Lower lobe of right lung (tissue), 2 donors: ENCODE measurements around the gene TEX44. TPM values are rescaled to one million over a fixed set of nuclear protein-coding genes. Genes with fewer than 3 reads are reported as not detected.
A peak's percentile ranks its signal among the peaks of the same experiment; 100 is the strongest.

Experiments
- ATAC-seq, 2 donors: fragments of 200-7000 bp; cut with Tn5 transposase; one replicate each; pipeline ENCODE4 v1.9.1; 2020 to 2022; ENCODE audit warnings: mild to moderate bottlenecking in 2 of 2, moderate library complexity in 2 of 2
- DNase-seq: peaks from one replicate; pipeline ENCODE4 v3.0.0-alpha.2; 2020
- H3K27ac ChIP-seq: fragments of 200-600 bp; one replicate; pipeline ENCODE4 v1.8.0; 2022
- H3K27me3 ChIP-seq: fragments of 200-600 bp; one replicate; pipeline ENCODE4 v1.8.0; 2022; ENCODE audit warnings: low read depth
- H3K36me3 ChIP-seq: fragments of 200-600 bp; one replicate; pipeline ENCODE4 v1.8.0; 2022; ENCODE audit warnings: mild to moderate bottlenecking
- H3K4me1 ChIP-seq: fragments of 200-600 bp; one replicate; pipeline ENCODE4 v1.8.0; 2022
- H3K4me3 ChIP-seq: fragments of 200-600 bp; one replicate; pipeline ENCODE4 v1.8.0; 2022; ENCODE audit warnings: mild to moderate bottlenecking
- H3K9me3 ChIP-seq: fragments of 200-600 bp; one replicate; pipeline ENCODE4 v1.8.0; 2022
- intact Hi-C: fragments of 100-400 bp; cut with DNase I; formaldehyde crosslinking; loops from one replicate; pipeline ENCODE4 v1.11.0; 2022
- total RNA-seq: library from RNA; stranded (reverse); fragmentation: NEBNext Ultra II Directional; extraction: Animal tissue kit (Norgen Biotek cat#: 25700); gene quantifications from one replicate; pipeline ENCODE4 v1.2.1, GENCODE V29; 2021
- TF ChIP-seq, protein P1 (sequence below): fragments of 200-600 bp; IDR thresholded peaks from one replicate; pipeline ENCODE4 v1.8.0; 2022; ENCODE audit warnings: antibody characterized with exemption, mild to moderate bottlenecking
- donor health status: DM: no; HTN: yes; CAD: no; lungs with severe emphysema.

Gene TEX44
- total RNA-seq, 1 donor from 2014 or later = not detected

- DNase-seq = peak; percentile 95
- ATAC-seq = peak; percentile 79 to 88
- intact Hi-C loops = loop anchor here (10.0 kb wide), 1 partner anchor 52 kb away; no protein-coding TSS in a partner anchor
- Histone ChIP-seq H3K9me3 (no peaks in the 10 kb centered on the region), H3K36me3 (no peaks in the 10 kb centered on the region), H3K27ac (peak overlapping the region; percentile 98), H3K4me1 (peaks cover 36% of the 10 kb centered on the region), H3K4me3 (peak overlapping the region; percentile 56), H3K27me3 (no peaks in the 10 kb centered on the region)
- TF ChIP-seq, protein P1, sequence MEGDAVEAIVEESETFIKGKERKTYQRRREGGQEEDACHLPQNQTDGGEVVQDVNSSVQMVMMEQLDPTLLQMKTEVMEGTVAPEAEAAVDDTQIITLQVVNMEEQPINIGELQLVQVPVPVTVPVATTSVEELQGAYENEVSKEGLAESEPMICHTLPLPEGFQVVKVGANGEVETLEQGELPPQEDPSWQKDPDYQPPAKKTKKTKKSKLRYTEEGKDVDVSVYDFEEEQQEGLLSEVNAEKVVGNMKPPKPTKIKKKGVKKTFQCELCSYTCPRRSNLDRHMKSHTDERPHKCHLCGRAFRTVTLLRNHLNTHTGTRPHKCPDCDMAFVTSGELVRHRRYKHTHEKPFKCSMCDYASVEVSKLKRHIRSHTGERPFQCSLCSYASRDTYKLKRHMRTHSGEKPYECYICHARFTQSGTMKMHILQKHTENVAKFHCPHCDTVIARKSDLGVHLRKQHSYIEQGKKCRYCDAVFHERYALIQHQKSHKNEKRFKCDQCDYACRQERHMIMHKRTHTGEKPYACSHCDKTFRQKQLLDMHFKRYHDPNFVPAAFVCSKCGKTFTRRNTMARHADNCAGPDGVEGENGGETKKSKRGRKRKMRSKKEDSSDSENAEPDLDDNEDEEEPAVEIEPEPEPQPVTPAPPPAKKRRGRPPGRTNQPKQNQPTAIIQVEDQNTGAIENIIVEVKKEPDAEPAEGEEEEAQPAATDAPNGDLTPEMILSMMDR = peak; percentile 98
Measured at GRCh38 chr2:231612456-231613330, 20.0 kb downstream of the TEX44 start.

DNA sequence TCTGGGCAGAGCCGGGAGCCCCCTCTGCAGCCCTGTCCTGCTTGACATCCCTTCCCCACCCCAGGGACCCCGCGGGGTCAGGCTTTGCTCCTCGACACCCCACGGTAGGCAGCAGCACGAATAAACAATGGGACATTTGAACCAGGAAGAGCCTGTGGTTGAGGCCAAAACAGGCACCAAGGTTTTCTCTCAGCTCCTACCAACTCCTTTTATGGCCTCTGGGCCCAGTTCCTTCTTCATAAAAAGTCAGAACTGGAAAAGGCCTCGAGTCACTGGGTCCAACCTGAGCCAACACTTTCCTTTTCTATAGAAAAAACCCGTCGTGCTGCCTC, 20.6 kb downstream of the TEX44 start:
- no peaks in the 10 kb centered on the region for H3K27me3 ChIP-seq
- intact Hi-C loops = loop anchor here (10.0 kb wide), 1 partner anchor 52 kb away; no protein-coding TSS in a partner anchor
- peaks cover 36% of the 10 kb centered on the region for H3K4me1 ChIP-seq
- peak overlapping the region; percentile 98 for H3K27ac ChIP-seq
- H3K4me3 ChIP-seq = peak overlapping the region; percentile 56
- H3K9me3 ChIP-seq = no peaks in the 10 kb centered on the region
- peak in 1 of 2 donors; percentile 0 for ATAC-seq
- H3K36me3 ChIP-seq = no peaks in the 10 kb centered on the region
- TF ChIP-seq, protein P1 = no peak
- DNase-seq = no peak

- Histone ChIP-seq H3K27me3 (no peaks in the 10 kb centered on the region), H3K9me3 (no peaks in the 10 kb centered on the region), H3K27ac (peak overlapping the region; percentile 98), H3K4me1 (peaks cover 36% of the 10 kb centered on the region), H3K4me3 (peak overlapping the region; percentile 56), H3K36me3 (no peaks in the 10 kb centered on the region)
- peak; percentile 84 for DNase-seq
- peak; percentile 87 to 89 for ATAC-seq
- TF ChIP-seq, protein P1 = peak; percentile 41
- intact Hi-C loops = loop anchor here (10.0 kb wide), 1 partner anchor 51 kb away; no protein-coding TSS in a partner anchor
Measured at GRCh38 chr2:231613663-231614558, 21.2 kb downstream of the TEX44 start.

DNA sequence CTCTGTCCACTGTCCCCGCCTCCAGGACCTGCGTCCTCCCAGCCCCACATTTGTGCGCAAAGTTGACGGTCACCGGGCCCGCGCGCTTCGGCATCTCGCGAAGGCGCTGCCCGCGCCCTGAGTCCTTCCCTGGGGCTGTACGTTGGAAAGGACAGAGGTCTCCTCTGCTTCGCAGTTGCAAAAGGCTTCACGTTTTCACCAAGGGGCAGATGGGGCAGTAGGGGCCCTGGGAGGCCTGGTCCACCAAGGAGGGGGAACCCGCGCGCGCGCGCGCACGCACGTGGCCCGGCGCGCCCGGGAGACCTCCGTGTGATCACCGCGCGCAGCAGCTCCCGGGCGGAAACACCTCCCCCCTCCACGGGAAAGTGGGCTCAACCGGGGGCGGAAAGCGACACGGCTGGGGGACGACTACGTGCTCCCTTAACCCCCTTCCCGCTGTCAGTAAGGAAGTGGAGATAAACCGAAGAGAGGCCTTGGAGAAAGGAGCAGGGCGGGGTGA, 21.9 kb downstream of the TEX44 start:
- intact Hi-C loops = loop anchor here (10.0 kb wide), 1 partner anchor 50 kb away; no protein-coding TSS in a partner anchor
- Histone ChIP-seq H3K36me3 (no peaks in the 10 kb centered on the region), H3K4me3 (peak overlapping the region; percentile 56), H3K9me3 (no peaks in the 10 kb centered on the region), H3K4me1 (peaks cover 36% of the 10 kb centered on the region), H3K27me3 (no peaks in the 10 kb centered on the region), H3K27ac (peak overlapping the region; percentile 98)
- ATAC-seq (peak; percentile 22 to 40), DNase-seq (peak; percentile 64)
- TF ChIP-seq, protein P1 = no peak

- Histone ChIP-seq H3K36me3 (no peaks in the 10 kb centered on the region), H3K4me3 (peak overlapping the region; percentile 56), H3K27me3 (no peaks in the 10 kb centered on the region), H3K9me3 (no peaks in the 10 kb centered on the region), H3K27ac (peak overlapping the region; percentile 98), H3K4me1 (peaks cover 36% of the 10 kb centered on the region)
- DNase-seq (no peak), ATAC-seq (no peak)
- intact Hi-C loops = loop anchor here (10.0 kb wide), 1 partner anchor 50 kb away; no protein-coding TSS in a partner anchor
- TF ChIP-seq, protein P1 = no peak
Measured at GRCh38 chr2:231615058-231615671, 22.5 kb downstream of the TEX44 start.
